HCT116 (cell line): ENCODE data around the gene OR2AG2. TPM values are rescaled to one million over a fixed set of nuclear protein-coding genes. Genes with fewer than 3 reads are reported as not detected.

Experiments used
- ATAC-seq: fragments of 200-7000 bp; cut with Tn5 transposase; 2 replicates; pipeline ENCODE4 v1.9.1; 2020; ENCODE audit warnings: mild to moderate bottlenecking, moderate library complexity
- BruUV-seq: library from RNA; stranded (reverse); fragments of 400-500 nt; replicated peaks from 2 replicates; lab custom pipeline; 2021; lab: Mats Ljungman, UMichigan
- CTCF ChIA-PET: fragments of 300-600 bp; sonication (Branson Sonifier 250); formaldehyde crosslinking; loops from one replicate; lab custom pipeline; 2021; ENCODE audit warnings: antibody characterized with exemption; lab: Charles Lee
- POLR2A ChIA-PET: fragments of 300-600, 350-600 bp; sonication (Branson Sonifier 250); formaldehyde crosslinking; loops from one replicate; lab custom pipeline; 2021; ENCODE audit warnings: antibody characterized with exemption; lab: Charles Lee
- RAD21 ChIA-PET, 2 experiments: fragments of 300-600 bp; sonication (Branson Sonifier 250); formaldehyde crosslinking; loops; one replicate each; lab custom pipeline; 2023; ENCODE audit warnings: low total read pairs in 2 of 2; ENCODE audit not compliant: uncharacterized antibody in 2 of 2, unreplicated experiment in 2 of 2, low non-redundant PET in 1 of 2; lab: Charles Lee
- DNase-seq: peaks from one replicate; pipeline ENCODE4 v3.0.0-alpha.2; 2010; ENCODE audit warnings: low read depth, low spot score
- H2AFZ ChIP-seq: fragments of 200-600 bp; shearing (Covaris generic), sonication (generic); 2 replicates; pipeline ENCODE4 v1.6.1; 2017; ENCODE audit warnings: low read depth, mixed run types, mixed read lengths, antibody characterized with exemption, low read length; ENCODE audit not compliant: poor library complexity, severe bottlenecking
- H3K27ac ChIP-seq: 2 replicates; pipeline ENCODE4 v1.5.1; 2012; ENCODE audit warnings: low read depth, low read length
- H3K27me3 ChIP-seq: fragments of 200-600 bp; sonication (generic); 2 replicates; pipeline ENCODE4 v1.6.1; 2016; ENCODE audit warnings: mixed run types, low read length, mixed read lengths; ENCODE audit not compliant: insufficient read depth
- H3K36me3 ChIP-seq, 2 experiments: fragments of 200-500 bp in 1 of 2; fragments of 200-600 bp in 1 of 2; sonication (Bioruptor generic) in 1 of 2; sonication (generic) in 1 of 2; 2 replicates each; pipeline versions ENCODE4 v1.5.1 to v1.6.1; 2014 to 2016; ENCODE audit warnings: low read length in 2 of 2, inconsistent platforms in 1 of 2, mixed read lengths in 1 of 2, mixed run types in 1 of 2; ENCODE audit not compliant: insufficient read depth in 2 of 2, control insufficient read depth in 1 of 2
- H3K4me1 ChIP-seq, 2 experiments: fragments of 200-600 bp in 1 of 2; sonication (generic) in 1 of 2; 2 replicates each; pipeline versions ENCODE4 v1.5.1 to v1.6.1; 2012 to 2017; ENCODE audit warnings: low read length in 2 of 2, inconsistent platforms in 1 of 2, mild to moderate bottlenecking in 1 of 2, mixed read lengths in 1 of 2, mixed run types in 1 of 2, moderate library complexity in 1 of 2; ENCODE audit not compliant: insufficient read depth in 2 of 2, control insufficient read depth in 1 of 2
- H3K4me2 ChIP-seq: fragments of 200-600 bp; sonication (generic); 2 replicates; pipeline ENCODE4 v1.6.1; 2017; ENCODE audit warnings: mixed run types, low read length, mixed read lengths
- H3K4me3 ChIP-seq, 2 experiments: fragments of 200-600 bp in 1 of 2; sonication (generic) in 1 of 2; replicated peaks in 1 of 2; 2 replicates each; pipeline ENCODE4 v1.5.1; 2011 to 2016; ENCODE audit warnings: low read length in 2 of 2, control low read depth in 1 of 2, low read depth in 1 of 2, mild to moderate bottlenecking in 1 of 2, mixed read lengths in 1 of 2, mixed run types in 1 of 2
- H3K79me2 ChIP-seq: fragments of 200-600 bp; sonication (generic); 2 replicates; pipeline ENCODE4 v1.6.1; 2017; ENCODE audit warnings: mild to moderate bottlenecking, mixed run types, low read length, moderate library complexity, mixed read lengths; ENCODE audit not compliant: insufficient read depth
- H3K9ac ChIP-seq: fragments of 200-600 bp; sonication (generic); 2 replicates; pipeline ENCODE4 v1.6.1; 2016; ENCODE audit warnings: low read length, mixed read lengths
- H3K9me2 ChIP-seq: fragments of 200-600 bp; sonication (generic), shearing (Covaris generic); 2 replicates; pipeline ENCODE4 v1.6.1; 2017; ENCODE audit warnings: mixed run types, mild to moderate bottlenecking, moderate library complexity; ENCODE audit not compliant: insufficient read depth
- H3K9me3 ChIP-seq, 2 experiments: fragments of 200-500 bp in 1 of 2; fragments of 200-600 bp in 1 of 2; sonication (Bioruptor generic) in 1 of 2; sonication (generic) in 1 of 2; 2 replicates each; pipeline ENCODE4 v1.6.1; 2014 to 2017; ENCODE audit warnings: low read length in 2 of 2, mixed read lengths in 2 of 2, inconsistent platforms in 1 of 2, low read depth in 1 of 2, mild to moderate bottlenecking in 1 of 2, mixed run types in 1 of 2, moderate library complexity in 1 of 2; ENCODE audit not compliant: control insufficient read depth in 1 of 2, insufficient read depth in 1 of 2
- H4K20me1 ChIP-seq: fragments of 200-600 bp; sonication (generic), shearing (Covaris generic); 2 replicates; pipeline ENCODE4 v1.6.1; 2017; ENCODE audit warnings: mixed run types, mild to moderate bottlenecking, moderate library complexity; ENCODE audit not compliant: insufficient read depth
- ATF3 ChIP-seq: IDR thresholded peaks from 2 replicates; pipeline ENCODE4 v1.6.1; 2012
- CBX3 ChIP-seq: IDR thresholded peaks from 2 replicates; pipeline ENCODE4 v1.6.1; 2012; ENCODE audit warnings: low read depth
- EGR1 ChIP-seq: IDR thresholded peaks from 2 replicates; pipeline ENCODE4 v1.6.1; 2012; ENCODE audit warnings: low read depth
- ELF1 ChIP-seq: IDR thresholded peaks from 2 replicates; pipeline ENCODE4 v1.6.1; 2012; ENCODE audit warnings: low read depth, borderline replicate concordance
- EZH2phosphoT487 ChIP-seq: fragments of 200-600 bp; IDR thresholded peaks from 2 replicates; pipeline ENCODE4 v1.6.1; 2018; ENCODE audit warnings: antibody characterized with exemption, borderline replicate concordance
- FOSL1 ChIP-seq: IDR thresholded peaks from 2 replicates; pipeline ENCODE4 v1.6.1; 2012; ENCODE audit warnings: low read depth
- MAX ChIP-seq: IDR thresholded peaks from 2 replicates; pipeline ENCODE4 v1.6.1; 2012
- POLR2AphosphoS5 ChIP-seq: IDR thresholded peaks from 2 replicates; pipeline ENCODE4 v1.6.1; 2011; ENCODE audit warnings: mild to moderate bottlenecking, low read depth, low read length, moderate library complexity
- REST ChIP-seq: IDR thresholded peaks from 2 replicates; pipeline ENCODE4 v1.6.1; 2012; ENCODE audit warnings: low read depth
- SIN3A ChIP-seq: IDR thresholded peaks from 2 replicates; pipeline ENCODE4 v1.6.1; 2012; ENCODE audit warnings: low read depth
- SP1 ChIP-seq: IDR thresholded peaks from 2 replicates; pipeline ENCODE4 v1.6.1; 2012; ENCODE audit warnings: low read depth
- TCF7L2 ChIP-seq: IDR thresholded peaks from 2 replicates; pipeline ENCODE4 v1.7.0; 2011; ENCODE audit warnings: borderline replicate concordance, inconsistent platforms; ENCODE audit not compliant: insufficient read depth, insufficient read length; ENCODE audit errors: extremely low read depth
- YY1 ChIP-seq: IDR thresholded peaks from 2 replicates; pipeline ENCODE4 v1.6.1; 2011; ENCODE audit warnings: low read length, low read depth, moderate library complexity, mild to moderate bottlenecking; ENCODE audit not compliant: insufficient replicate concordance; ENCODE audit errors: extremely low read depth
- ZFX ChIP-seq: fragments of 450-650 bp; IDR thresholded peaks from 2 replicates; pipeline ENCODE4 v1.6.1; 2017
- ZNF274 ChIP-seq: fragments of 200-500 bp; sonication (Bioruptor generic); IDR thresholded peaks from 2 replicates; pipeline ENCODE4 v1.6.1; 2014; ENCODE audit warnings: mild to moderate bottlenecking, low read depth, low read length, inconsistent platforms
- intact Hi-C: fragments of 100-400 bp; cut with micrococcal nuclease; formaldehyde crosslinking; loops from 2 replicates; pipeline ENCODE4 v1.10.0; 2022
- total RNA-seq: library from RNA; stranded (reverse); gene quantifications from one replicate; pipeline ENCODE4 v1.2.1, GENCODE V29; 2021; ENCODE audit not compliant: unreplicated experiment

OR2AG2 gene
- total RNA-seq, 1 experiment from 2014 or later, result 0.07 TPM

- TF ChIP-seq SIN3A (no peak), ELF1 (no peak), YY1 (no peak), FOSL1 (no peak)
- no peaks in the 10 kb centered on the region for H3K4me1 ChIP-seq
- H4K20me1 ChIP-seq, result no peaks in the 10 kb centered on the region
- no peak overlapping the region for H3K4me3 ChIP-seq
- DNase-seq, result no peak
- peaks cover 51% of the 10 kb centered on the region for H3K27me3 ChIP-seq
- H2AFZ ChIP-seq, result no peak overlapping the region
- no peak for ATAC-seq
- no peaks in the 10 kb centered on the region for H3K9me3 ChIP-seq
- no peaks in the 10 kb centered on the region for H3K36me3 ChIP-seq
- CTCF ChIA-PET, result interaction anchor here (0.7 to 2.0 kb wide), 5 partner anchors 10 to 84 kb away, joined by 3 to 5 read pairs (median 3); no protein-coding TSS in a partner anchor
- BruUV-seq, result no TSS peak
- no peak overlapping the region for H3K9ac ChIP-seq
- no peak overlapping the region for H3K27ac ChIP-seq
- H3K4me2 ChIP-seq, result no peak overlapping the region
- no peaks in the 10 kb centered on the region for H3K9me2 ChIP-seq
- POLR2A ChIA-PET, result no interaction called here
- intact Hi-C loops, result no loop called here
- no peaks in the 10 kb centered on the region for H3K79me2 ChIP-seq
- RAD21 ChIA-PET, result no interaction called here
These were observed 43.6 kb downstream of the OR2AG2 start for GRCh38 chr11:6727971-6728760.

GRCh38 chr11:6725386-6725896, 46.3 kb downstream of the OR2AG2 start:
- no peaks in the 10 kb centered on the region for H3K36me3 ChIP-seq
- no peak overlapping the region for H3K27ac ChIP-seq
- ChIA-PET RAD21 (no interaction called here), POLR2A (no interaction called here), CTCF (no interaction called here)
- no peaks in the 10 kb centered on the region for H3K9me2 ChIP-seq
- BruUV-seq, result no TSS peak
- DNase-seq (no peak), ATAC-seq (no peak)
- no peak overlapping the region for H3K4me3 ChIP-seq
- H4K20me1 ChIP-seq, result no peaks in the 10 kb centered on the region
- H2AFZ ChIP-seq, result no peak overlapping the region
- no peaks in the 10 kb centered on the region for H3K4me1 ChIP-seq
- no peak overlapping the region for H3K4me2 ChIP-seq
- intact Hi-C loops, result no loop called here
- peaks cover 72% of the 10 kb centered on the region for H3K27me3 ChIP-seq
- H3K9ac ChIP-seq, result no peak overlapping the region
- H3K9me3 ChIP-seq, result no peaks in the 10 kb centered on the region
- no peaks in the 10 kb centered on the region for H3K79me2 ChIP-seq
- no peak for TF ChIP-seq TCF7L2
- no peak for TF ChIP-seq POLR2AphosphoS5
- no peak for TF ChIP-seq ATF3
- TF ChIP-seq ZFX, result no peak
- TF ChIP-seq EGR1, result no peak
- no peak for TF ChIP-seq MAX
- TF ChIP-seq ELF1, result no peak
- TF ChIP-seq SP1, result no peak
- TF ChIP-seq REST, result no peak
- no peak for TF ChIP-seq CBX3
- TF ChIP-seq ZNF274, result no peak
- no peak for TF ChIP-seq EZH2phosphoT487
- TF ChIP-seq YY1, result no peak
